HG03064 (cell line): ENCODE data around the gene EMP3.

ENCODE experiments used
- ATAC-seq: cut with Tn5 transposase; IDR thresholded peaks from one replicate; pipeline ENCODE4 v1.9.1; 2021; ENCODE audit warnings: low read depth; ENCODE audit not compliant: unreplicated experiment

Gene EMP3

DNA sequence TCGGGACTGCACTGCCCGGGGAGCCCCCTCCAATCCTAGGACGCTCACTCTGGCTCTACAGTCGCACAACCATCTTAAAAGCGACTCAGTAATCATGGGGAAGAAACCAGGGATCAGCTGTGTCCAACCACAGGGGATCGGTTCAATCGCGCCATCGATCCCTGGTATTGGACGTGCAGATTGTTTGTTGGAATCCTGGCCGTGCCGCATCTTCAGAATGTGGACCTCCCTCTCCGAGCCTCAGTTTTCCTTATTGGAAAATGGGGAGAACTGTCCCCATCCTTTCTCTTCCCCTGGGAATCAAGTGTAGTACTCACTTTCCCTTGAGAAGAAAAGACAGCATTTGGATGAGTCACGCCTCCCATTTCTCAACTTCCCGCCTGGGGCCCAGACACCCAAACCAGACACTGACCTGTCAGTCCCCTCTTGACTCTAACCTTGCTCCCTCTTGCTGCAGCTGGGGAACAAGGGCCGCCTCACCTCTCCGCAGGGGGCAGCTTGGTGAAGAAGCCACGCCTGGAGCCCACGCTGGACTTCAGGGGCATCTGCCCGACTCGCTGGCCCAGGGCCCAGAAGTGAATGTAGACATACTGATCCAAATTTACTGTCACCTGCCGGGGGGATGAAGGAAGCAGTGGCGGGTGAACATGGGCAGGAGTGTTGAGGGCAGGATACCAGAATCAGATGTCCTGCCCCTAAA is 17.6 kb downstream of the EMP3 start:
- no peak for ATAC-seq

GRCh38 chr19:48344892-48345291 is 19.5 kb downstream of the EMP3 start:
- no peak for ATAC-seq

- ATAC-seq, result no peak
Observed at GRCh38 chr19:48346191-48346590, 20.8 kb downstream of the EMP3 start.

DNA sequence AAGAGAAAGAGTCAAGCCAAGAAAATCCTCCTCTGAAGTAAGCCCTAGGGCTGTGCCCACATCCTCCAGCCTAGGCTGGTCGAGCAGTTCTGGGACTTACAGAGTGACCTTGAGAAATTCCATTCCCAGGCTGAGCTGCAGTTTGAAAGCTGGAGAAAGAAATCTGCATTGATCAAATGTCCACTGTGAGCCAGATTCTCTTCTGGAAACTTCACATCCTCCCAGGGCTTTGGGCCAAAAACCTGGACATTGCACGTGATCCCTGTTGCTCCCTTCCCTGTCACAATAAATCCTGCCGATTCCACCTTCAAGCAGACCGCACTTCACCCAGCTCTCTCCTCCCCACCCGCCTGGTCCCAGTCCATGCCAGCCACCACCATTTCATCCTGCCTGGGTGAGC is 22.7 kb downstream of the EMP3 start:
- ATAC-seq, result no peak

DNA sequence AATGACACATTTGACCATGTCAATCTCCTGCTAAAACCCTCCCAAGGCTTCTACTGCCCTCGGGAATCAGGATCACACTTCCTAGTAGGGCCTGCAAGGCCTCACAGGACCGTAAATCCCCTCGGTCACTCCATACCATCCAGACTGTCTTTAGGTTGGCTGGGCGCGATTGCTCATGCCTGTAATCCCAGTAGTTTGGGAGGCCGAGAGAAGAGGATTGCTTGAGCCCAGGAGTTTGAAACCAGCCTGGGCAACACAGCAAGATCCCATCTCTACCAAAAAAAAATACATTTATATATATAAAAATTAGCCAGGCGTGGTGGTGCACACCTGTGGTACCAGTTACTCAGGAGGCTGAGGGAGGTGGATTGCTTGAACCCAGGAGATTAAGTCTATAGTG is 23.4 kb downstream of the EMP3 start:
- ATAC-seq, result no peak

DNA sequence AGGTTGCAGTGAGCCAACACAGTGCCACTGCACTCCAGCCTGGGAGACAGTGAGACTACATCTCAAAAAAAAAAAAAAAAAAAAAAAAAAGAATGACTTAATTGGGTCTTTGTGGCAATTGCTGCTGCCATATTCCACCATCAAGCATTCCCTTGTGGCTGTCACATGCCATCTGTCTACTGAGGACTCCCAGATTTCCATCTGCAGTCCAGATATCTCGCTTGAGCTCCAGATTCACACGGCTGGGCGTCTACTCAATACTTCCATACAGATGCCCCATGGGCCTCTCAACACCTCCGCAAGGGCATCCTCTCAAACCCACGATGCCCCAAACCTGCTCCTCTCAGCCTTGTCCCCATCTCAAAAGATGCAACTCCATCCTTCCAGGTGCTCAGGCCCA is 25.5 kb downstream of the EMP3 start:
- no peak for ATAC-seq

- no peak for ATAC-seq
Observed at GRCh38 chr19:48351341-48351752, 26.0 kb downstream of the EMP3 start.

GRCh38 chr19:48353677-48354076 is 28.3 kb downstream of the EMP3 start:
- no peak for ATAC-seq

GRCh38 chr19:48354332-48354992 is 29.1 kb downstream of the EMP3 start:
- ATAC-seq, result no peak

- no peak for ATAC-seq
Observed at GRCh38 chr19:48355365-48355954, 30.1 kb downstream of the EMP3 start.

- ATAC-seq, result no peak
Observed at GRCh38 chr19:48359123-48359522, 33.8 kb downstream of the EMP3 start.

DNA sequence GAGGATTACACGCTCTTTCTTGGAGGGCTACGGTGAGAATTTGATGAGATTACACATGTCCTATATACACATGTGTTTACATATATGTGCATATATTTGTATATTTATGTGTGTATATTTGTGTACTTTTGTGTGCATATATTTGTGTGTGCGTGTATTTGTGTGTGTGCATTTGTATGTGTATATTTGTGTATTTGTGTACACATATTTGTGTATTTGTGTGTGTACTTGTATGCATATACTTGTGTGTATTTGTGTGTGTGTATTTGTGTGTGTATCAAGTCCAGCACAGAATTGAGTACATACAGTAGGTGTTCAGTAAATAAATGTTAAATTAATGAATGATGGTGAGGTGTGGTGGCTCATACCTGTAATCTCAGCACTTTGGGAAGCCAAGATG is 36.6 kb downstream of the EMP3 start:
- ATAC-seq, result no peak

GRCh38 chr19:48362716-48363499 is 37.6 kb downstream of the EMP3 start:
- peak; percentile 58 for ATAC-seq

- ATAC-seq, result peak; percentile 3
Observed at GRCh38 chr19:48363500-48363809, 38.1 kb downstream of the EMP3 start.

- ATAC-seq, result peak; percentile 72
Observed at GRCh38 chr19:48363810-48364597, 38.7 kb downstream of the EMP3 start, which contains the start of the genes SYNGR4 and TMEM143. SYNGR4 (plus strand) TSS chr19:48364367; CDS start chr19:48365843, 1,476 bp downstream. TMEM143 (minus strand) TSS chr19:48363940; CDS start chr19:48363920, 20 bp downstream.

GRCh38 chr19:48364598-48365348 is 39.4 kb downstream of the EMP3 start:
- no peak for ATAC-seq

DNA sequence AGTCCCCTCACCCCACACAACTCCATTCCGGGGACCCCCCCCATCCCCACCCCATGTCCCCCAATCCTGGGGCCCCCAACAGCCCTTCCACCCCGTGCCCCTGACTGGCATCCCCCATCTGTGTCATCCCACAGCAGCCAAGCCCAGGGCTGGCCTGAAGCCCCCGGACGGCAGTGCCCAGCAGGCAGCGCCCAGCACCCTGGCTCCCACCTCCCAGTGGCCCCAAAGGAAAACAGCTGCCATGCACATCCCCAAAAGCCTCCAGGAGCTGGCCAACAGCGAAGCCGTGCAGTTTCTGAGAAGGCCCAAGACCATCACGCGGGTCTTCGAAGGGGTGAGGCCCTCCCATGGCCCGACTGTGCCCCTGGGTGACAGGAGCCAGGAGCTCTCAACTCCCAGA is 40.2 kb downstream of the EMP3 start:
- no peak for ATAC-seq

DNA sequence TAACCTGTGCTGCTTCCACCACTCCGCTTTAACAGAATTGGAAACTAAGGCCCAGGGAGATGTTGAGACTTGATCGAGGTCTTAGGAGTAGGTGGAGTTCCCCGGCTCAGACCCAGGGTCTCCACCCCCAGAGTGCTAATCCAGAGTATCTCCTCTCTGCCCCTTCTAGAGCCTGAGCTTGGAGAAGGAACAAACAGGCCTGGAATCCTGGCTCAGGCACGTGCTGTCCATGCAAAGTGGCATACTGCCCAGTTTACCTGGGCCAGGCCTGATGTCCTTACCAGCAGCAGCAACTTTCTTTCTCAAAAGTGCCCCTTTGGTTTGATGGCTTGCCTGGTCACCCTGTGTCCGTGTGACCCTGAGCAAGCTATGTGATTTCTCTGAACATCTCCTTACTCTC is 42.5 kb downstream of the EMP3 start:
- ATAC-seq, result no peak

- no peak for ATAC-seq
Observed at GRCh38 chr19:48368936-48369335, 43.6 kb downstream of the EMP3 start.

- no peak for ATAC-seq
Observed at GRCh38 chr19:48370955-48371354, 45.6 kb downstream of the EMP3 start.
